ENCODE data around the gene ACP1.
"Not testable (repeated sequence)": the region's sequence is repeated elsewhere in the genome, so short reads cannot be mapped to it uniquely, and the experiment has no call there.

Gene ACP1

DNA sequence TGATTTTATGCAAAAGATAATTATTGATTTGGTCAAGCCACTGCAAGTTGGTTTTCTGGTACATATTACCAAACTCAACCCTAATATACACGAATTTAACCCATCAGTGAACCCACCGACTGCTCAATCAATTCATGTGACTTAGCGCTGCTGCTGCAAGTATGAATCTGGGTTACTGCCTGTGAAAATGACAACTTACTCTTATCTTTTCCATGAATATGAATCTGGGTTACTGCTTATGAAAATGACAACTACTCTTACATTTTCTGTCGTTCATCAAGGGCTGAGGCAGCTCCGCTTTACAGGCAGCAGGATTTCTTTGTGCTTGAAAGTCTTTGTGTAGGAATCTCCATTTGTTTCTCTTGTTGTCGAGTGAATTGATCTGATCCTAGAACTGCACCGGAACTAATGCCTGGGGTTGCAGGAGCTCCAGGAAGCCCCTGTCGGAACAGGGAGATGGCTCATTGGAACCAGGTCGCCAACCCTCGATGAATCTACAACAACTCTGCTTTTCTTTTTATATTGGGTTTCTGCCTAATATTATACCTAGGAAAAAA is 45.3 kb downstream of the ACP1 start:
- 67% methylated on average over 4 of the region's 10 CpGs for WGBS (ENCODE audit: insufficient coverage)
- H3K4me3 ChIP-seq (ENCODE audit: control insufficient read depth in 1 of 7, extremely low read depth in 1 of 7, insufficient read depth in 4 of 7, low read depth in 2 of 7, low read length in 6 of 7), result no peak overlapping the region
- POLR2A ChIA-PET, result no interaction called here
- peaks cover 0 to 2% (median 0%) of the 10 kb centered on the region in 5 experiments for H3K27me3 ChIP-seq (replicated peaks in 2 of 5; ENCODE audit: control insufficient read depth in 4 of 5, insufficient read depth in 5 of 5, low read length in 4 of 5)
- CTCF ChIA-PET, result no interaction called here
- H3K36me3 ChIP-seq (ENCODE audit: control insufficient read depth in 4 of 4, insufficient read depth in 4 of 4, low read length in 3 of 4), result no peaks in the 10 kb centered on the region
- H3K9me3 ChIP-seq (ENCODE audit: control extremely low read depth in 1 of 5, control insufficient read depth in 4 of 5, insufficient read depth in 2 of 5, low read depth in 1 of 5, low read length in 4 of 5), result no peaks in the 10 kb centered on the region
- DNase-seq, result no peak
- H3K4me1 ChIP-seq (ENCODE audit: control extremely low read depth in 1 of 4, control insufficient read depth in 4 of 4, insufficient read depth in 4 of 4, low read length in 3 of 4), result no peaks in the 10 kb centered on the region
- H3K27ac ChIP-seq (ENCODE audit: insufficient read depth in 1 of 2, low read depth in 1 of 2, low read length in 2 of 2, poor library complexity in 1 of 2, severe bottlenecking in 2 of 2), result no peak overlapping the region

DNA sequence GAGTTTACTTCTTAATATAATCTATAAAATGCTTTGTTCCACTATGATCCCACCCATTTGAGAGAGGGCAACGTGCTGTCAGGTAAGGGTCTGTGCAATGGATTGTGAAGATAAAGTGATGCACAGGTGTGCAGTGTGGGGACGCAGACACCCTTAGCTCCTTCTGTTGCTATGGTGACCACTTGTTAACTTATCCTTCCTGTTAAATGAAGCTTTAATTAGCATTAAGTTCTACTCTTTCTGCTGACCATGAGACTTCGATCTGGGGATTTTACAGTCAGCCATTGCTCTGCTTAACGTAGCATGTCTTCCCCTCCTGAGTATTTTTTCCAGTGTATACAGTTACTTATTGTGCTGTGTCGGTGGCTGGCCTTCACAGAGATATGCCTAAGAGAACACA is 46.2 kb downstream of the ACP1 start:
- 87% methylated on average over 3 of the region's 5 CpGs for WGBS (ENCODE audit: insufficient coverage)
- ChIA-PET CTCF (no interaction called here), POLR2A (no interaction called here)
- H3K4me3 ChIP-seq (ENCODE audit: control insufficient read depth in 1 of 7, extremely low read depth in 1 of 7, insufficient read depth in 4 of 7, low read depth in 2 of 7, low read length in 6 of 7), result no peak overlapping the region
- no peaks in the 10 kb centered on the region for H3K36me3 ChIP-seq (ENCODE audit: control insufficient read depth in 4 of 4, insufficient read depth in 4 of 4, low read length in 3 of 4)
- no peaks in the 10 kb centered on the region for H3K4me1 ChIP-seq (ENCODE audit: control extremely low read depth in 1 of 4, control insufficient read depth in 4 of 4, insufficient read depth in 4 of 4, low read length in 3 of 4)
- DNase-seq, result no peak
- H3K27ac ChIP-seq (ENCODE audit: insufficient read depth in 1 of 2, low read depth in 1 of 2, low read length in 2 of 2, poor library complexity in 1 of 2, severe bottlenecking in 2 of 2), result no peak overlapping the region
- H3K27me3 ChIP-seq (replicated peaks in 2 of 5; ENCODE audit: control insufficient read depth in 4 of 5, insufficient read depth in 5 of 5, low read length in 4 of 5), result no peaks in the 10 kb centered on the region
- no peaks in the 10 kb centered on the region for H3K9me3 ChIP-seq (ENCODE audit: control extremely low read depth in 1 of 5, control insufficient read depth in 4 of 5, insufficient read depth in 2 of 5, low read depth in 1 of 5, low read length in 4 of 5)

DNA sequence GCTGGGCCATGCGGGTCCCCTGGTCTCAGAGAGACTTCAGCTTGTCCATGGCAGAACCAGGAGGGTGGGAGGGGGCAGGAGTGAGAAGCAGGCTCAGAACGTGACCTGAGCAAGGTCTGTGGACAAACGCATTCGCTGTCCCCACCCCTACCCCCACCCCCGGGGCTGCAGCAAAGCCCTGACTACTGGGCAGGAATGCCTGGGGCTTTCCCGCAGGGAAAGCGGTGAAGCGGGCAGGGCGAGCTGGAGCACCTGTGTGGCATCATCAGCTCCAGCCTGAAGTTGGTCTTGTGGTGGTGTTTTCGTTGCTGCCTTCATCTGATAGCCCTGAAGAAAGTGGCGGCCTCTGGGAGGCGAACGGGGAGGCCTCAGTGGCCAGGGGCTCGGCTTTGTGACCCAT is 49.2 kb downstream of the ACP1 start:
- 96% methylated on average over 13 of the region's 14 CpGs for WGBS (ENCODE audit: insufficient coverage)
- POLR2A ChIA-PET, result no interaction called here
- CTCF ChIA-PET, result no interaction called here
- Histone ChIP-seq H3K27me3 (replicated peaks in 2 of 5; ENCODE audit: control insufficient read depth in 4 of 5, insufficient read depth in 5 of 5, low read length in 4 of 5) (no peaks in the 10 kb centered on the region), H3K36me3 (ENCODE audit: control insufficient read depth in 4 of 4, insufficient read depth in 4 of 4, low read length in 3 of 4) (no peaks in the 10 kb centered on the region), H3K9me3 (ENCODE audit: control extremely low read depth in 1 of 5, control insufficient read depth in 4 of 5, insufficient read depth in 2 of 5, low read depth in 1 of 5, low read length in 4 of 5) (no peaks in the 10 kb centered on the region), H3K4me1 (ENCODE audit: control extremely low read depth in 1 of 4, control insufficient read depth in 4 of 4, insufficient read depth in 4 of 4, low read length in 3 of 4) (no peaks in the 10 kb centered on the region), H3K27ac (ENCODE audit: insufficient read depth in 1 of 2, low read depth in 1 of 2, low read length in 2 of 2, poor library complexity in 1 of 2, severe bottlenecking in 2 of 2) (no peak overlapping the region), H3K4me3 (ENCODE audit: control insufficient read depth in 1 of 7, extremely low read depth in 1 of 7, insufficient read depth in 4 of 7, low read depth in 2 of 7, low read length in 6 of 7) (no peak overlapping the region)
- no peak for DNase-seq

DNA sequence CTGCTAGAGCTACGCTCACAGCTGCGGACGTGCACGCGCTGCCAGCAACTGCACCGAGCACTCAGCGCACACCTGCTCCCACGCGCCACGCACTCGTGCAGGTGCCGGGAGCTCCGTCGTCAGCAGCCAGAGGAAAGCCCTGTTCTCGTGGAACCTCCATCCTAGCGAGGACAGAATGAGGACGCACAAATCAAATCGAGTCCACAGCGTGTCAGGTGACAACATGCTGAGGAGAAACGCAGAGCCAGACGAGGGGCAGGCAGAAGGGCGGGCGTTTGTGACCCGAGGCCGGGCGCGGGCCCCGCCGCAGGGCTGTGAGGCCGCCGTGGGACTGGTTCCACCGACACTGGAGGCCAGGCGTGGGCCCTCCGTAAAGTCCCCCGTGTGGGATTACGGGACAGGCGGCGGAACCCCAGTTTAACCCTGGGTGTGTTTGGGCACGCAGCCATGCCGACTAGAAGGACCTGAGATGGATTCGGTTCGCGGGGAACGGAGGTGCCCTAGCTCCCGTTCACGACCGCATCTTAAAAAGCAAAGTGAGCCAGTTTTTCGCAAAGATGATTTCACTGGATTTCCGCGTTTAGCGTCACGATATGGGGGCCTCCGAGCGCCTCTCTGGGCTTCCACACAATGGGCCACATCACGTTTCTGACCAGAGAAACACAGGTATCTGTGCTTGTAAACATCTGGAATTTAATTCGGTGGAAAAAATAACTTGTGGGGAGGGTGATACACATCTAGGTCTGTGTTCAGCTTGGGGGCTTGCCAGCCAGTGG is 50.0 kb downstream of the ACP1 start:
- CTCF ChIA-PET, result no interaction called here
- whole genome bisulfite sequencing (ENCODE audit: insufficient coverage), result 91% methylated on average over 55 of the region's 56 CpGs

DNA sequence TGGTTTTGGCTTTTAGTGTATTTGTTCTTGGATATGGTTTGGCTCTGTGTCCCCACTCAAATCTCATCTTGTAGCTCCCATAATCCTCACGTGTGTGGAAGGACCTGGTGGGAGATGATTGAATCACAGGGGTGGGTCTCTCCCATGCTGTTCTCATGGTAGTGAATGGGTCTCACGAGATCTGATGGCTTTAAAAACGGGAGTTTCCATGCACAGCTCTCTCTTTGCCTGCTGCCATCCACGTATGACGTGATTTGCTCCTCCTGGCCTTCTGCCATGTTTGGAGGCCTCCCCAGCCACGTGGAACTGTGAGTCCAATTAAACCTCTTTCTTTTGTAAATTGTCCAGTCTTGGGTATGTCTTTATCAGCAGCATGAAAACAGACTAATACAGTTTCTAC is 51.2 kb downstream of the ACP1 start:
- POLR2A ChIA-PET; H3K27ac ChIP-seq (ENCODE audit: insufficient read depth in 1 of 2, low read depth in 1 of 2, low read length in 2 of 2, poor library complexity in 1 of 2, severe bottlenecking in 2 of 2); DNase-seq; CTCF ChIA-PET; H3K36me3 ChIP-seq (ENCODE audit: control insufficient read depth in 4 of 4, insufficient read depth in 4 of 4, low read length in 3 of 4); H3K27me3 ChIP-seq (replicated peaks in 2 of 5; ENCODE audit: control insufficient read depth in 4 of 5, insufficient read depth in 5 of 5, low read length in 4 of 5); H3K4me3 ChIP-seq (ENCODE audit: control insufficient read depth in 1 of 7, extremely low read depth in 1 of 7, insufficient read depth in 4 of 7, low read depth in 2 of 7, low read length in 6 of 7); H3K9me3 ChIP-seq (ENCODE audit: control extremely low read depth in 1 of 5, control insufficient read depth in 4 of 5, insufficient read depth in 2 of 5, low read depth in 1 of 5, low read length in 4 of 5); H3K4me1 ChIP-seq (ENCODE audit: control extremely low read depth in 1 of 4, control insufficient read depth in 4 of 4, insufficient read depth in 4 of 4, low read length in 3 of 4): not testable (repeated sequence)
- WGBS (ENCODE audit: insufficient coverage), result 100% methylated on average over 5 of the region's 6 CpGs

More for the DNA sequence above, 50.0 kb downstream of the ACP1 start:
- Histone ChIP-seq H3K4me1 (ENCODE audit: control extremely low read depth in 1 of 4, control insufficient read depth in 4 of 4, insufficient read depth in 4 of 4, low read length in 3 of 4) (no peaks in the 10 kb centered on the region), H3K36me3 (ENCODE audit: control insufficient read depth in 4 of 4, insufficient read depth in 4 of 4, low read length in 3 of 4) (no peaks in the 10 kb centered on the region), H3K27ac (ENCODE audit: insufficient read depth in 1 of 2, low read depth in 1 of 2, low read length in 2 of 2, poor library complexity in 1 of 2, severe bottlenecking in 2 of 2) (no peak overlapping the region), H3K27me3 (replicated peaks in 2 of 5; ENCODE audit: control insufficient read depth in 4 of 5, insufficient read depth in 5 of 5, low read length in 4 of 5) (no peaks in the 10 kb centered on the region), H3K9me3 (ENCODE audit: control extremely low read depth in 1 of 5, control insufficient read depth in 4 of 5, insufficient read depth in 2 of 5, low read depth in 1 of 5, low read length in 4 of 5) (no peaks in the 10 kb centered on the region), H3K4me3 (ENCODE audit: control insufficient read depth in 1 of 7, extremely low read depth in 1 of 7, insufficient read depth in 4 of 7, low read depth in 2 of 7, low read length in 6 of 7) (no peak overlapping the region)
- POLR2A ChIA-PET, result no interaction called here
- DNase-seq, result no peak

DNA sequence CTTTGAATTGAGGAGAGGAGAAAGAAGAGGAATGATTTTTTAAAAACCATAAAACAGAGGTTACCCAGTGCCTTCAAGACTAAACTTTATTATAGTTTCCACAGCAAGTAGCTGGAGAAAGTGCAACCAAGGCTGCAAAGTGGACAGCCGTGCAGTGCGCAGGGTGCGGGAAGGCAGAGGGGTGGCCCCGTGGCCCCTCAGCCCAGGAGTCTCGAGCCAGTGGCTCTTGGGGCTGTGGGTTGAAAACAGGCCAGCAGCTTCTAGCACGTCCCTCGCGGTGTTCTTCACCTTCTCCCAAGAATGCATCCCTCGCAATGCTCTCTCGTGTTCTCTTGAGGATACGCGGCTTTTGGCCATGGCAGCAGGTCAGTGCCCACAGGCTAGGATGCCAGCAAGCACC is 51.6 kb downstream of the ACP1 start:
- WGBS (ENCODE audit: insufficient coverage), result over 99% methylated on average over 11 of the region's 12 CpGs
- Histone ChIP-seq H3K4me1 (ENCODE audit: control extremely low read depth in 1 of 4, control insufficient read depth in 4 of 4, insufficient read depth in 4 of 4, low read length in 3 of 4) (no peaks in the 10 kb centered on the region), H3K9me3 (ENCODE audit: control extremely low read depth in 1 of 5, control insufficient read depth in 4 of 5, insufficient read depth in 2 of 5, low read depth in 1 of 5, low read length in 4 of 5) (no peaks in the 10 kb centered on the region), H3K4me3 (ENCODE audit: control insufficient read depth in 1 of 7, extremely low read depth in 1 of 7, insufficient read depth in 4 of 7, low read depth in 2 of 7, low read length in 6 of 7) (no peak overlapping the region), H3K27ac (ENCODE audit: insufficient read depth in 1 of 2, low read depth in 1 of 2, low read length in 2 of 2, poor library complexity in 1 of 2, severe bottlenecking in 2 of 2) (no peak overlapping the region), H3K27me3 (replicated peaks in 2 of 5; ENCODE audit: control insufficient read depth in 4 of 5, insufficient read depth in 5 of 5, low read length in 4 of 5) (no peaks in the 10 kb centered on the region), H3K36me3 (ENCODE audit: control insufficient read depth in 4 of 4, insufficient read depth in 4 of 4, low read length in 3 of 4) (no peaks in the 10 kb centered on the region)
- no peak for DNase-seq
- POLR2A ChIA-PET, result no interaction called here
- CTCF ChIA-PET, result no interaction called here

DNA sequence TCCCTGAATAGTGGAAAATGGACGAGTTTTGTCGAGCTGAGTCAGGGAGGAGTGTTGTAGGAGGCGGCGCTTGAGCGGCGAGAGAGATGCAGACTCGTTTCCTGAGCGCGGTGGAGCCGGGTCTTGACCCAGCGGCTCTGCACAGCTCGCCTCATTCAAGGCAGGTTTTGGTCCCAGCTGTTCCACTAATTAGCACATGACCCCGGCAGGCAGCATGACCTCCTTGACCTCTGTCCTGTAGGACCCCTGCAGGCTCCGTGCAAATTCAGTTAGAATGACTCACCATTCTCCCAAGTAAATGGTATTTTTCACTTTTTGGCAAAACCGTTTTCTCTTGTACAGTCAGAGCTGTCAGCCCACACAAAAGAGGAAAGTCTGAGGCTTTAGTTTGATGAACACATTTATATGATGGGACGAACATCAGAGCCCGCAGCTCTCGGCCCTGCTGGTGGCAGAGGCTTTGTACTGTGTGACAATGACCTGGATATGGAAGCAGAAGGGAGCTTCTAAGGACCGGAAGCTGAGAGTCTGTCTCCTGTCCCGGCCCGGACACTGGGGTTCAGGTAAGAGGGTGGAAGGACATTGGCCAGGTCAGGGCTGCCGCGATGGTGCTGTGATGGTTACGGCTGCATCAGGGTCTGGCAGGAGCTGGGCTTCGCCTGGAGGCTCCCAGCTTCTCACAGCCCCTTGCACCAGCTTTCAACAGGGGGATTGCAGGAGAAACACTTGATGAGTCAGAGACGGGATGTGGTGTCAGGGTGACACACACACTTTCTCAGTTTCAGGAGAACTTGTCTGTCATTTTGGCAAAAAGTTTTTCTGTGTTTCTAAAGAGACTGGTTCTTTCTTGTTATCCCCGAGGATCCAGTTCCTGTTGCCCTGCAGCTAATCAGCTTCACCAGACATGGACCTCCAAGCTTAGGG is 53.0 kb downstream of the ACP1 start:
- ChIA-PET POLR2A (no interaction called here), CTCF (interaction anchor here (1.2 kb wide), 1 partner anchor 16 kb away, joined by 3 read pairs; no protein-coding TSS in a partner anchor)
- WGBS (ENCODE audit: insufficient coverage), result 92% methylated on average over 26 of the region's 27 CpGs
- Histone ChIP-seq H3K4me1 (ENCODE audit: control extremely low read depth in 1 of 4, control insufficient read depth in 4 of 4, insufficient read depth in 4 of 4, low read length in 3 of 4) (no peaks in the 10 kb centered on the region), H3K9me3 (ENCODE audit: control extremely low read depth in 1 of 5, control insufficient read depth in 4 of 5, insufficient read depth in 2 of 5, low read depth in 1 of 5, low read length in 4 of 5) (no peaks in the 10 kb centered on the region), H3K27me3 (replicated peaks in 2 of 5; ENCODE audit: control insufficient read depth in 4 of 5, insufficient read depth in 5 of 5, low read length in 4 of 5) (no peaks in the 10 kb centered on the region), H3K36me3 (ENCODE audit: control insufficient read depth in 4 of 4, insufficient read depth in 4 of 4, low read length in 3 of 4) (no peaks in the 10 kb centered on the region), H3K27ac (ENCODE audit: insufficient read depth in 1 of 2, low read depth in 1 of 2, low read length in 2 of 2, poor library complexity in 1 of 2, severe bottlenecking in 2 of 2) (no peak overlapping the region), H3K4me3 (ENCODE audit: control insufficient read depth in 1 of 7, extremely low read depth in 1 of 7, insufficient read depth in 4 of 7, low read depth in 2 of 7, low read length in 6 of 7) (no peak overlapping the region)
- DNase-seq, result no peak

Data from common myeloid progenitor, CD34-positive (primary cell).